Measurements from ENCODE around the gene NMRK1. TPM values are rescaled to one million over a fixed set of nuclear protein-coding genes. Genes with fewer than 3 reads are reported as not detected.

NMRK1 gene
- total and polyA plus RNA-seq, 3 donors from 2014 or later = 13.8 to 22.4 (median 21.3) TPM

GRCh38 chr9:75101004-75101588, 13.1 kb upstream of the NMRK1 start:
- intact Hi-C loops (cut with DNase I; ENCODE audit: low total_unique reads) = no loop called here
- Histone ChIP-seq H3K9me3 (no peaks in the 10 kb centered on the region), H3K27ac (peak overlapping the region; percentile 8 to 28), H3K36me3 (ENCODE audit: low read depth, missing control alignments) (no peaks in the 10 kb centered on the region), H3K27me3 (no peaks in the 10 kb centered on the region), H3K4me3 (no peak overlapping the region), H3K4me1 (peaks cover 27% of the 10 kb centered on the region)
- TF ChIP-seq POLR2A (IDR thresholded peaks at IDR 0.05) = no peak
- no peak for TF ChIP-seq CTCF (IDR thresholded peaks at IDR 0.05)
- no peak for DNase-seq
- 35 to 59% methylated on average over 9 of the region's 9 CpGs for WGBS, 2 donors

DNA sequence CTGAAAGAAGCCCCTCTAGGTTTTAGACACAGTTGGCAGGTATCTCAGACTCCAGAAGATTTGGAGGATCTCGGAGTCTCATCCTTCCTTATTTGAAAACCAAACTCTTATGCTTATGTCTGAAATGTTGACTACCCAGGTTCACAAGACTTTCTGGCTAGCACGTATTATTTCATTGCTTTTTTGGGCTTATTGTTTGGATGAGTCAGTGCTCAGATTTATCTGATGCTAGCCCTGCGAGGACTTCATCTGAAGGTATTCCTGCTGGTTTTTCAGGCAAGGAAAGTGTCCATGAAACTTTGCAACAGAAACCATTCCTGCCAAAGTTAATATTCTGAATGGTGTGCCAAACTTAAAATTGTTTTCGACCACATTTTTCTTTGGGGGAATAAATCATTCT, 8.8 kb upstream of the NMRK1 start:
- no peaks in the 10 kb centered on the region for H3K9me3 ChIP-seq
- 56 to 58% methylated on average over 4 of the region's 4 CpGs for WGBS, 2 donors

GRCh38 chr9:75092766-75093165, 4.8 kb upstream of the NMRK1 start:
- WGBS, 2 donors = 61 to 77% methylated on average over 4 of the region's 4 CpGs
- Histone ChIP-seq H3K4me3 (no peak overlapping the region), H3K27ac (no peak overlapping the region), H3K27me3 (no peaks in the 10 kb centered on the region), H3K9me3 (no peaks in the 10 kb centered on the region), H3K4me1 (peaks cover 48% of the 10 kb centered on the region), H3K36me3 (ENCODE audit: low read depth, missing control alignments) (no peaks in the 10 kb centered on the region)
- TF ChIP-seq CTCF (IDR thresholded peaks at IDR 0.05) (no peak), POLR2A (IDR thresholded peaks at IDR 0.05) (no peak)
- no peak for DNase-seq
- intact Hi-C loops (cut with DNase I; ENCODE audit: low total_unique reads) = no loop called here

More for the DNA sequence above, 8.8 kb upstream of the NMRK1 start:
- intact Hi-C loops (cut with DNase I; ENCODE audit: low total_unique reads) = no loop called here
- H3K4me1 ChIP-seq = peaks cover 41% of the 10 kb centered on the region
- no peak for DNase-seq
- no peak overlapping the region for H3K4me3 ChIP-seq
- no peak overlapping the region for H3K27ac ChIP-seq
- TF ChIP-seq CTCF (IDR thresholded peaks at IDR 0.05) (no peak), POLR2A (IDR thresholded peaks at IDR 0.05) (no peak)
- H3K36me3 ChIP-seq (ENCODE audit: low read depth, missing control alignments) = no peaks in the 10 kb centered on the region
- H3K27me3 ChIP-seq = no peaks in the 10 kb centered on the region

- 77 to 79% methylated on average over 4 of the region's 4 CpGs for WGBS, 2 donors
- DNase-seq = no peak
- TF ChIP-seq POLR2A (IDR thresholded peaks at IDR 0.05) (no peak), CTCF (IDR thresholded peaks at IDR 0.05) (no peak)
- intact Hi-C loops (cut with DNase I; ENCODE audit: low total_unique reads) = no loop called here
- no peaks in the 10 kb centered on the region for H3K27me3 ChIP-seq
- no peaks in the 10 kb centered on the region for H3K9me3 ChIP-seq
- H3K4me1 ChIP-seq = peaks cover 50% of the 10 kb centered on the region
- H3K36me3 ChIP-seq (ENCODE audit: low read depth, missing control alignments) = no peaks in the 10 kb centered on the region
- no peak overlapping the region for H3K4me3 ChIP-seq
- no peak overlapping the region for H3K27ac ChIP-seq
Observed at GRCh38 chr9:75090579-75090978, 2.6 kb upstream of the NMRK1 start.

DNA sequence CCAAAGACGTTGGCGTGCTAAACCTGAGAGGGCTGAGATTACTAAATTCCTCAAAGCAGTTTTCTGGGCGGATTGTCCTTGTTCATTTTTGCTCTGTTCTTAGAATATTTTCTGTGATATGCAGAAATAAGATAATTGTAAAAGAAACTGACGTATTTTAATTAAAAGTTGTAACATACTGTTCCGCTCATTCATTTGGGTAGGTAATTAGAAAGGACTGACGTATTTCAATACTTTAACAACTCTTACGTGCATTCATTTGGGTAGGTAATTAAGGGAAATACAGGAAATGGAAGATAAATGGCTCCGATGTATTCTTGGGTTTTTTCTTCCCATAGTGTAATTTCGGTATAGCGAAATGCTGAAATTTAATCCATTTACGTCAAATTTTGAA, 1.4 kb upstream of the NMRK1 start:
- no peaks in the 10 kb centered on the region for H3K27me3 ChIP-seq
- intact Hi-C loops (cut with DNase I; ENCODE audit: low total_unique reads) = no loop called here
- H3K36me3 ChIP-seq (ENCODE audit: low read depth, missing control alignments) = no peaks in the 10 kb centered on the region
- 7 to 9% methylated on average over 11 of the region's 11 CpGs for WGBS, 2 donors
- no peaks in the 10 kb centered on the region for H3K9me3 ChIP-seq
- no peak for TF ChIP-seq POLR2A (IDR thresholded peaks at IDR 0.05)
- TF ChIP-seq CTCF (IDR thresholded peaks at IDR 0.05) = no peak
- peak overlapping the region; percentile 85 to 98 for H3K27ac ChIP-seq
- H3K4me1 ChIP-seq = peaks cover 38% of the 10 kb centered on the region
- DNase-seq = no peak
- peak overlapping the region; percentile 91 to 92 for H3K4me3 ChIP-seq

Data from testis (tissue), 3 donors.